IPS-NIHi7 (cell line): ENCODE results near the gene JADE2.

ENCODE experiments used
- DNase-seq: peaks from one replicate; pipeline ENCODE4 v3.0.0; 2012; ENCODE audit warnings: mixed read lengths; ENCODE audit errors: extremely low spot score

The JADE2 gene

GRCh38 chr5:134569758-134570364, 44.4 kb downstream of the JADE2 start:
- no peak for DNase-seq

GRCh38 chr5:134570365-134570758, 44.9 kb downstream of the JADE2 start:
- DNase-seq = no peak

- no peak for DNase-seq
These were observed 45.4 kb downstream of the JADE2 start for GRCh38 chr5:134570886-134571285.

GRCh38 chr5:134571693-134572405, 46.4 kb downstream of the JADE2 start:
- DNase-seq = no peak

- no peak for DNase-seq
These were observed 47.3 kb downstream of the JADE2 start for GRCh38 chr5:134572811-134573210.

GRCh38 chr5:134574521-134574920, 49.1 kb downstream of the JADE2 start:
- DNase-seq = no peak

DNA sequence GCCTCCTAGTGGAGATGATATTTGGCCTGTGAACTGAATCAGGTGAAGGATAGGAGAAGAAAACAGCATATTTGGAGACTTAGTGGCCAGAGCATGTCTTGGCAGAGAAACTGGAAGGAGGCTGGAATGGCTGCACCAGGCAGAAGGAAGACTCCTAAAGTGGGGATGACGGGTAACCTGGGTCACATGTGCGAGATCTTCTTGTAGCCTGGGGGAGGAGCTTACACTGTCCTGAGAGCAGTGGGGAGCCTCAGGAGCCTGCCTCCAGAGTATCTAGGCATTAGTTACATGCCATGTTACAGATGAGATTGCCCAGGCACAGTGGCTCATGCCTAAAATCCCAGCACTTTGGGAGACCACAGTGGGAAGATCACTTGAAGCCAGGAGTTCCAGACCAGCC, 49.8 kb downstream of the JADE2 start:
- no peak for DNase-seq

- DNase-seq = no peak
These were observed 51.0 kb downstream of the JADE2 start for GRCh38 chr5:134576386-134577021.

DNA sequence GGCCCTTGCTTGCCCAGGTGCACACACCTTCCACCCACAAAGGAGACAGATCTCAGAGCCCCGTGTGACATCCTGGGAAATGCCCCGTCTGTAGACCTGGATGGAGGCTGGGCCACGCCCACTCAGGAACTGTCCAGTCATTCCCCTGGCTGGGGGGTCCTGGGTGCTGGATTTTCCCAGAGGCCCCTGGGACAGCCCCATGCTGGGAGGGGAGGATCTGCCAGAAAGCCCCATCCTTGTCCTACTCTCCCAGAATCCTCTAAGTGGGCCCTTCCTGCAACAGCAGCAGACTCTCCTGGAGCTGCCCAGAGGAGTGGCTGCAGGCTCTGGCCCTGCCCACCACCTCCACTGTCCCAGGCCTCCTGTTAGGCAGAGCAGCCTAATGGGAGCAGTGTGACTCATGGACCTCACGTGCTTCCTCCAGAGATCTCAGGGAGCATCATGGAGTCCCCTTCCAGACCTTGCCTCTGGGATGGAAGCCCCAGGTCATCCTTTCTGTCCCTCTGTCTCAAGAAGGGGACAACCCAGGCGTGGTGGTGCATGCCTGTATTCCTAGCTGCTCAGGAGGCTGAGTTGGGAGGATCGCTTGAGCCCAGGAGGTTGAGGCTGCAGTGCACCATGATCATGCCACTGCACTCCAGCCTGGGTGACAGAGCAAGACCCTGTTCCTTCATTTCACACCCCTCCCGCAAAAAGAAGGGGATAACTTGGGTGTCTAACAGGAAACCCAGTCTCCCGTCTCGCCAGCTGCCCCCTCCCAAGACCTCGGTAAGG, 51.7 kb downstream of the JADE2 start:
- DNase-seq = peak; percentile 55

DNA sequence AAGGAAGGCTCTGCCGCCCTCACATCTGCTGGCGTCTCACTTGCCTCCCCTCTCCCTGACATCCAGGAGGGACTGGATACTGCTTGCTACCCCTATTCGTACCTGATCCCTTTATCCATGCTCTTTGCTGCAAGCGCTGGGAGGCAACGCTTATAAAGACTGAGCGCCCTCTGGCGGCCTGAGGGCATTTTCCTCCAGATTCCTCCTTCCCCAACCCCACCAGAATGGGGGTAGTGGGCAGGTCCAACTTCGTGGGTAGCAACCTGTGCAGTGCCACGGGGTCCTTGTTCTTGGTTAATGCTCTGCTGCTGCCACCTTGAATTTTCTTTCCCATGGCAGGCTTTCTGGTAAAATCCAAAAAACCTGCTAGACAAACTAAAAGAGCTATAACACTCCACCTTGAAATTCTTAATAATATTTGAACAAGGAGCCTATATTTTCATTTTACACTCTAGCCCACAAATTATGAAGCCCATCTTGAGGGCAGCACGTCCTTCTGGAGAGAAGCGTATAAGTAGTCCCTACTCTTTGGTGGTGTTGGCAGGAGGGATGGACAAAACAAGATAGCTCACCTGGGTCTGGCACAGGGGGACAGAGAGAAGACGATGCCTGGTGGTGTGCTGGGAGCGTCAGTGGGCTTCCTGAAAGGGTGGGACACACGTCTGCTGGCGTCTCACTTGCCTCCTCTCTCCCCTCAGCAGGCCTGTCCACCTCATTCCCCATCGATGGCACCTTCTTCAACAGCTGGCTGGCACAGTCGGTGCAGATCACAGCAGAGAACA, 52.5 kb downstream of the JADE2 start:
- DNase-seq = peak; percentile 88

DNA sequence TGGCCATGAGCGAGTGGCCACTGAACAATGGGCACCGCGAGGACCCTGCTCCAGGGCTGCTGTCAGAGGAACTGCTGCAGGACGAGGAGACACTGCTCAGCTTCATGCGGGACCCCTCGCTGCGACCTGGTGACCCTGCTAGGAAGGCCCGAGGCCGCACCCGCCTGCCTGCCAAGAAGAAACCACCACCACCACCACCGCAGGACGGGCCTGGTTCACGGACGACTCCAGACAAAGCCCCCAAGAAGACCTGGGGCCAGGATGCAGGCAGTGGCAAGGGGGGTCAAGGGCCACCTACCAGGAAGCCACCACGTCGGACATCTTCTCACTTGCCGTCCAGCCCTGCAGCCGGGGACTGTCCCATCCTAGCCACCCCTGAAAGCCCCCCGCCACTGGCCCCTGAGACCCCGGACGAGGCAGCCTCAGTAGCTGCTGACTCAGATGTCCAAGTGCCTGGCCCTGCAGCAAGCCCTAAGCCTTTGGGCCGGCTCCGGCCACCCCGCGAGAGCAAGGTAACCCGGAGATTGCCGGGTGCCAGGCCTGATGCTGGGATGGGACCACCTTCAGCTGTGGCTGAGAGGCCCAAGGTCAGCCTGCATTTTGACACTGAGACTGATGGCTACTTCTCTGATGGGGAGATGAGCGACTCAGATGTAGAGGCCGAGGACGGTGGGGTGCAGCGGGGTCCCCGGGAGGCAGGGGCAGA, 53.3 kb downstream of the JADE2 start:
- DNase-seq = no peak

- no peak for DNase-seq
These were observed 53.9 kb downstream of the JADE2 start for GRCh38 chr5:134579284-134579771.

DNA sequence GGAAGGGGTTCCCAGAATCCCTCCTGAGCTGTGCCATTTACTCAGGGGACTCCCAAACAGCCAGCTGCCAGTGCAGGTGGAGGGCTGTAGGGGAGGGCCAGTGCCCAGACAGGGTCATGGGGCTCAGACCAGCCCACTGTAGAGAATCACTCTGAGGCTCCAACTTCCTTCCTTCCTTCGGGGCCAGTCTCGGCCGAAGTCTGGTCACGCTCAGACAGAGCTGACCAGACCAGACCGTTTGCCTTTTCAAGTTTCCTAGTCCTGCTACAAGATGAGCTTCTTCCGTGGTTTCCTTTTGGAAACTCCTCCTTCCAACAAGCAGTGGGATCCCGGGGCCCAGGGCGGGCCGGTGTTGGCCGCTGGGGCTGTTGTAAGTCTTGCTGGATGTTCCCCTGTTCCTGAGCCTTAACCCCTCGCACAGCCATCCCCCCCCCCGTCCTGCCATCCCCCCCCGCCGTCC, 54.6 kb downstream of the JADE2 start:
- no peak for DNase-seq

- DNase-seq = no peak
These were observed 55.9 kb downstream of the JADE2 start for GRCh38 chr5:134581241-134581981.

GRCh38 chr5:134582281-134582680, 56.8 kb downstream of the JADE2 start:
- no peak for DNase-seq

- DNase-seq = no peak
These were observed 57.5 kb downstream of the JADE2 start for GRCh38 chr5:134582941-134583340.

DNA sequence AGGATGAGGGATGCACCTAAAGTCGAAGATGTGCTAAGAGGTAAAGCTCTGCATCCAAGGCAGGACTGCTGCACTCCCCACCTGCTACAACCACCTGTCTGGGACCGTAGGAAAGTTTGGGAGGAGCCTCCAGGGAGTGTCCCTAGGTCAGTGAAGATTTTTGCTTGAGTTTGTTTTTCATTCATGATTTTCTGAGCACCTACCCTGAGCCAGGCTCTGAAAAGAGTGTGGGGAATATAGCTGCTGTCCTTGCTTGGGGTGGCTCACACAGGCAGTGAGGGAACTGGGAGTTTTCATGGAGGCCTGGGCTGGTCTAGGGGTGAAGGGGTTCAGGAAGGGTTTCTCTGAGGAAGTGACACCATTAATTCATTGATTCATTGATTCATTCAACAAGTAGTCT, 58.3 kb downstream of the JADE2 start:
- DNase-seq = no peak

GRCh38 chr5:134584662-134585061, 59.2 kb downstream of the JADE2 start:
- DNase-seq = no peak

- DNase-seq = no peak
These were observed 60.5 kb downstream of the JADE2 start for GRCh38 chr5:134585966-134586365.
